ENCODE data around the gene CD74. TPM values are rescaled to one million over a fixed set of nuclear protein-coding genes. Genes with fewer than 3 reads are reported as not detected.
A peak's percentile ranks its signal among the peaks of the same experiment; 100 is the strongest.

The CD74 gene
- total RNA-seq, 1 experiment from 2014 or later: 19.5 TPM

DNA sequence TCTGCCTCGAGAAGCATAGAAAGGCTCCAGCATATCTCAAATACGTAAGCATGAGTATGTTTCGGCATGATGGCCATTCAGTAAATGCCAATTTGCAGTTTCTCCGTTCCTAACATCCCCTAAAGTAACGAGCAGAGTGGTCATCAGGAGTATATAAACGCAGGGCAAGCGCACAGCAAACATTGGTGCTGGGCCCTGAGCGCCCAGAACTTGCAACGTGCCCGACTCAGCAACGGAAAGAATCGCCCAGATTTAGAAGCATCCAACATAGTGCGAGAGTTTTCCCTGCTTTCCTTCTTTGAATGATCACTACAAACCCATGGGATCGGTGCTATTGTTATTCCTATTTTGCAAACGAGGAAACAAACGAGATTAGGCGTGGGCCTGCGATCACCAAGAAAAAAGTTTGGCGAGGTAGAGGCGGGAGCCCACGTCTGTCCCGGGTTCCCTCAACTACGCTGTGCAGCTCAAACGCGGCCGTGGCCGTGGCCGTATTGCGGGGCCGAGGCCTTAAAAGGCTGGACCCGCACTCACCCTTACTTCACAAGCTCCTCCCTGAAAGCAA, 36.3 kb upstream of the CD74 start:
- H3K79me2 ChIP-seq (ENCODE audit: insufficient read depth, low read length): peaks cover 16% of the 10 kb centered on the region; the same call in 1 of the 2 replicates
- peak overlapping the region; percentile 24 for H4K91ac ChIP-seq (ENCODE audit: insufficient read length, low read depth, low read length)
- H3K27ac ChIP-seq (ENCODE audit: insufficient read length, low read depth, low read length): peak overlapping the region; percentile 62
- H2AFZ ChIP-seq (ENCODE audit: low read length): no peak overlapping the region
- H3K27me3 ChIP-seq (ENCODE audit: insufficient read depth, low read length): no peaks in the 10 kb centered on the region
- no CpG with 5 or more reads among the region's 31 CpGs for WGBS (ENCODE audit: extremely low coverage, insufficient read length, low lambda C conversion rate)
- H3K27ac Mint-ChIP-seq: peak overlapping the region; percentile 100
- H4K8ac ChIP-seq (replicated peaks; ENCODE audit: insufficient read length, low read depth, low read length): no peak overlapping the region
- H3K14ac ChIP-seq (ENCODE audit: insufficient read depth, low read length): peak overlapping the region; percentile 82
- no peaks in the 10 kb centered on the region for H4K20me1 ChIP-seq (ENCODE audit: control insufficient read depth, insufficient read depth, insufficient read length)
- DNase-seq: no peak
- H4K5ac ChIP-seq (ENCODE audit: insufficient read length, low read depth, low read length): peak overlapping the region; percentile 79
- no peak overlapping the region; the same call in 1 of the 2 replicates for H3K4ac ChIP-seq (ENCODE audit: low read depth, low read length)
- H3K9me3 Mint-ChIP-seq: peaks cover 3% of the 10 kb centered on the region in 2 experiments
- H3K18ac ChIP-seq (ENCODE audit: insufficient read length, low read depth, low read length): peak overlapping the region; percentile 54
- H2BK15ac ChIP-seq (ENCODE audit: low read depth, low read length): no peak overlapping the region
- peak overlapping the region; percentile 56 for H3K56ac ChIP-seq (ENCODE audit: insufficient read length, low read depth, low read length)
- H3K4me3 Mint-ChIP-seq: peak overlapping the region; percentile 98 to 100
- peaks cover 53 to 57% (median 53%) of the 10 kb centered on the region in 3 experiments for H3K36me3 Mint-ChIP-seq (ENCODE audit: insufficient read depth in 1 of 3, low read depth in 3 of 3)
- H2BK5ac ChIP-seq (ENCODE audit: insufficient read length, low read length): no peak overlapping the region
- H2BK12ac ChIP-seq (ENCODE audit: insufficient read length, low read depth, low read length): no peak overlapping the region
- H3K27me3 Mint-ChIP-seq (ENCODE audit: low read depth): no peaks in the 10 kb centered on the region
- peak overlapping the region; percentile 5 for H3K23ac ChIP-seq (ENCODE audit: insufficient read length, low read depth, low read length)
- no peaks in the 10 kb centered on the region for H3K9me3 ChIP-seq (ENCODE audit: control insufficient read depth, low read depth, low read length)
- TF ChIP-seq, protein P1, sequence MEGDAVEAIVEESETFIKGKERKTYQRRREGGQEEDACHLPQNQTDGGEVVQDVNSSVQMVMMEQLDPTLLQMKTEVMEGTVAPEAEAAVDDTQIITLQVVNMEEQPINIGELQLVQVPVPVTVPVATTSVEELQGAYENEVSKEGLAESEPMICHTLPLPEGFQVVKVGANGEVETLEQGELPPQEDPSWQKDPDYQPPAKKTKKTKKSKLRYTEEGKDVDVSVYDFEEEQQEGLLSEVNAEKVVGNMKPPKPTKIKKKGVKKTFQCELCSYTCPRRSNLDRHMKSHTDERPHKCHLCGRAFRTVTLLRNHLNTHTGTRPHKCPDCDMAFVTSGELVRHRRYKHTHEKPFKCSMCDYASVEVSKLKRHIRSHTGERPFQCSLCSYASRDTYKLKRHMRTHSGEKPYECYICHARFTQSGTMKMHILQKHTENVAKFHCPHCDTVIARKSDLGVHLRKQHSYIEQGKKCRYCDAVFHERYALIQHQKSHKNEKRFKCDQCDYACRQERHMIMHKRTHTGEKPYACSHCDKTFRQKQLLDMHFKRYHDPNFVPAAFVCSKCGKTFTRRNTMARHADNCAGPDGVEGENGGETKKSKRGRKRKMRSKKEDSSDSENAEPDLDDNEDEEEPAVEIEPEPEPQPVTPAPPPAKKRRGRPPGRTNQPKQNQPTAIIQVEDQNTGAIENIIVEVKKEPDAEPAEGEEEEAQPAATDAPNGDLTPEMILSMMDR (conservative IDR thresholded peaks at IDR 0.05): no peak
- peaks cover 3% of the 10 kb centered on the region for H3K79me1 ChIP-seq (ENCODE audit: insufficient read depth, low read depth, low read length, poor library complexity, severe bottlenecking)
- H3K9ac ChIP-seq (ENCODE audit: extremely low read depth, insufficient read length, low read length): peak overlapping the region; percentile 100
- H3K4me1 ChIP-seq (ENCODE audit: insufficient read depth, low read length): no peaks in the 10 kb centered on the region
- H3K23me2 ChIP-seq (ENCODE audit: insufficient read length, low read depth, low read length, poor library complexity, severe bottlenecking): peaks cover 8% of the 10 kb centered on the region
- no peak overlapping the region for H2AK5ac ChIP-seq (ENCODE audit: insufficient read length, low read length)
- H2BK120ac ChIP-seq (ENCODE audit: low read depth, low read length, poor library complexity, severe bottlenecking): no peak overlapping the region
- H3T11ph ChIP-seq (ENCODE audit: low read length): no peak overlapping the region
- H3K4me2 ChIP-seq (ENCODE audit: insufficient read depth, insufficient read length, low read length): peak overlapping the region; percentile 95
- H3K4me1 Mint-ChIP-seq: peaks cover 14 to 30% of the 10 kb centered on the region in 2 experiments
- H2BK20ac ChIP-seq (ENCODE audit: low read depth, low read length, poor library complexity, severe bottlenecking): no peak overlapping the region
